ENCODE data around the gene RAB31.

GRCh38 chr18:9683418-9684396 lies 24.4 kb upstream of the RAB31 start:
- no peak for TF ChIP-seq EZH2 (IDR thresholded peaks at IDR 0.05)
- no peak for TF ChIP-seq POLR2AphosphoS5 (IDR thresholded peaks at IDR 0.05; ENCODE audit: borderline replicate concordance, low read depth, low read length)
- no peak for TF ChIP-seq FOXP2 (optimal IDR thresholded peaks at IDR 0.05; ENCODE audit: control extremely low read depth, extremely low read length, insufficient read depth)
